ENCODE data around the gene ARHGAP12. TPM values are rescaled to one million over a fixed set of nuclear protein-coding genes. Genes with fewer than 3 reads are reported as not detected.

Gene ARHGAP12
- total and polyA plus RNA-seq, 10 donors, result 20.5 to 69.7 (median 46.9) TPM

DNA sequence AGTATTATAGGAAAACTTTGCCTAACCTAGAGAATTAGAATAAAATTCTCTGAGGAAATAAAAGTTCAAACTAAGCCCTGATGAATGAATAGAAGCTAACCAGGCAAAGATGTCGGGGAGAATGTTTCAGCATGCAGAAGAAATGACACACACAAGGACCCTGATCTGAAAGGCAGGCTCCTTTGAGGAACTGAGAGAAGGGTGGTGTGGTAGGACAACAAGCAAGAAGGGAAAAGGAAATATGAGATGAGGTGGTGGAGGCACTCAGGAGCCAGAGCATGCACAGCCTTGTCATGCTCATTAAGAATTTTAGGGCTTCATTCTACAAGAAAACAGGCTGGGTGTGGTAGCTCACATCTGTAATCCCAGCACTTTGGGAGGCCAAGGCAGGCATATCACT is 90.6 kb downstream of the ARHGAP12 start:
- H3K36me3 ChIP-seq, result peaks cover 0 to 47% (median 4%) of the 10 kb centered on the region in 6 donors
- no peak overlapping the region for H3K27ac ChIP-seq
- H3K9me3 ChIP-seq, result no peaks in the 10 kb centered on the region
- TF ChIP-seq CTCF (IDR thresholded peaks at IDR 0.05 in 8 of 11, conservative IDR thresholded peaks at IDR 0.05 in 3 of 11) (no peak), POLR2A (IDR thresholded peaks at IDR 0.05) (no peak), POLR2AphosphoS5 (IDR thresholded peaks at IDR 0.05) (no peak)
- no peak overlapping the region for H3K4me3 ChIP-seq
- no peak for DNase-seq
- H3K4me1 ChIP-seq, result peaks cover 0 to 20% (median 9%) of the 10 kb centered on the region in 6 donors
- whole genome bisulfite sequencing, 5 donors, result 88 to 95% (median 90%) methylated on average over 1 of the region's 1 CpG
- H3K27me3 ChIP-seq (replicated peaks in 1 of 7), result no peaks in the 10 kb centered on the region
- intact Hi-C loops (cut with DNase I; ENCODE audit: low total_unique reads), result no loop called here

- intact Hi-C loops (cut with DNase I; ENCODE audit: low total_unique reads), result no loop called here
- no peak overlapping the region for H3K4me3 ChIP-seq
- H3K36me3 ChIP-seq, result peaks cover 0 to 55% (median 4%) of the 10 kb centered on the region in 6 donors
- H3K27ac ChIP-seq, result no peak overlapping the region
- H3K4me1 ChIP-seq, result peaks cover 0 to 23% (median 12%) of the 10 kb centered on the region in 6 donors
- no peak for TF ChIP-seq POLR2AphosphoS5 (IDR thresholded peaks at IDR 0.05)
- no peak for TF ChIP-seq POLR2A (IDR thresholded peaks at IDR 0.05)
- TF ChIP-seq CTCF (IDR thresholded peaks at IDR 0.05 in 8 of 11, conservative IDR thresholded peaks at IDR 0.05 in 3 of 11), result peak in 9 of 11 experiments; percentile 31 to 58 (median 43)
- 70 to 81% (median 77%) methylated on average over 9 of the region's 9 CpGs for WGBS, 5 donors
- H3K9me3 ChIP-seq, result no peaks in the 10 kb centered on the region
- no peaks in the 10 kb centered on the region for H3K27me3 ChIP-seq (replicated peaks in 1 of 7)
- DNase-seq, result no peak
Measured at GRCh38 chr10:31836569-31837406, 91.8 kb downstream of the ARHGAP12 start.

GRCh38 chr10:31833753-31834152 is 94.9 kb downstream of the ARHGAP12 start:
- Histone ChIP-seq H3K4me3 (no peak overlapping the region), H3K27me3 (replicated peaks in 1 of 7) (no peaks in the 10 kb centered on the region), H3K27ac (peak overlapping the region in 1 of 8 donors; percentile 16), H3K36me3 (peaks cover 0 to 68% (median 2%) of the 10 kb centered on the region in 6 donors), H3K9me3 (no peaks in the 10 kb centered on the region), H3K4me1 (peaks cover 0 to 23% (median 12%) of the 10 kb centered on the region in 6 donors)
- TF ChIP-seq CTCF (IDR thresholded peaks at IDR 0.05 in 8 of 11, conservative IDR thresholded peaks at IDR 0.05 in 3 of 11) (no peak), POLR2AphosphoS5 (IDR thresholded peaks at IDR 0.05) (no peak), POLR2A (IDR thresholded peaks at IDR 0.05) (no peak)
- intact Hi-C loops (cut with DNase I; ENCODE audit: low total_unique reads), result no loop called here
- DNase-seq, result no peak

GRCh38 chr10:31832261-31832660 is 96.4 kb downstream of the ARHGAP12 start:
- Histone ChIP-seq H3K4me3 (no peak overlapping the region), H3K9me3 (no peaks in the 10 kb centered on the region), H3K36me3 (peaks cover 0 to 54% (median 0%) of the 10 kb centered on the region in 6 donors), H3K4me1 (peaks cover 0 to 23% (median 12%) of the 10 kb centered on the region in 6 donors), H3K27ac (no peak overlapping the region), H3K27me3 (replicated peaks in 1 of 7) (no peaks in the 10 kb centered on the region)
- TF ChIP-seq POLR2AphosphoS5 (IDR thresholded peaks at IDR 0.05) (no peak), CTCF (IDR thresholded peaks at IDR 0.05 in 8 of 11, conservative IDR thresholded peaks at IDR 0.05 in 3 of 11) (no peak), POLR2A (IDR thresholded peaks at IDR 0.05) (no peak)
- 90 to 100% (median 91%) methylated on average over 1 of the region's 1 CpG for WGBS, 5 donors
- intact Hi-C loops (cut with DNase I; ENCODE audit: low total_unique reads), result no loop called here
- no peak for DNase-seq

Measured in spleen (tissue), 11 donors.